Neural progenitor cell (in vitro differentiated cells): ENCODE measurements around the gene PTPRJ.

Source experiments
- CTCF ChIP-seq: fragments of 200-600 bp; sonication (generic); IDR thresholded peaks from 2 replicates; pipeline ENCODE4 v1.5.1; 2017; ENCODE audit warnings: antibody characterized with exemption, mild to moderate bottlenecking
- EZH2 ChIP-seq: fragments of 200-600 bp; sonication (generic); IDR thresholded peaks from 2 replicates; pipeline ENCODE4 v1.6.1; 2017; ENCODE audit warnings: antibody characterized with exemption, mild to moderate bottlenecking, moderate library complexity

GRCh38 chr11:48051217-48051830, 71.0 kb downstream of the PTPRJ start:
- TF ChIP-seq EZH2 (no peak), CTCF (no peak)
